NCI-H2029 treated with DMSO at 0.1 percent for 48 hours (cell line): Measurements from ENCODE around the gene SCN4B.

Source experiments
- DNase-seq: peaks from one replicate; lab custom pipeline; 2025; lab: John Stamatoyannopoulos, UW

The SCN4B gene

DNA sequence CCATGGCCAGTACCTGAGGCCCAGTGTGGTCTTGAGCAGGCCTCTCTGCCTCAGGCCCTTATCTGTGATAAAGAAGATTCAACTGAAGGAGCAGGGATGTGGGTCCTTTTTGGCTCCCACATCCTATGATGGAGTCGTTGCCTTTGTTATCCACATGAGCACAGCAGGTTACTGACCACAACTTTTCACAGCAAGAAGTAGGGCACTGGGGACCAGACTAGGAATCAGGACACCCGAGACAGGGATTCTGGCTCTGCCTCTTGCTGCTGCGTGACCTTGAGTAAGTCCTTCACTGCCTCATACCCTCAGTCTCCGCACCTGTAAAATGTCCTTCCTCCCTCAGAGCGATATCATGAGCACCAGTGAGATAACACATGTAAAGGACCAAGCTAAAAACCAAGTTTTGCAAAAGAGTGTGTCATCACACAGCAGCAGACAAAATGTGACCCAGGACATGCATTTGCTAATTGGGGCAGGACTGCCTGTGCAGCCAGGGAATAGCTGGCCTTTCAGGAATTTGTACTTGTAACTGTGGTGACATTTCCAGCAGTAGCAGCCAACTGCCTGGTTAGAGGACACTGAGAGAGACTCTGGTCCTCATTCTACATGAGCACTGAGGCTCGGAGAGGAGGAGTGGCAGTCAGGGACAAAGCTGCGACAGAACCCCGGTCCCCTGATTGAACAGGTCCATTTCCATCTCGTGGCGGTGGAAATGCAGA, 52.6 kb downstream of the SCN4B start:
- no peak for DNase-seq

DNA sequence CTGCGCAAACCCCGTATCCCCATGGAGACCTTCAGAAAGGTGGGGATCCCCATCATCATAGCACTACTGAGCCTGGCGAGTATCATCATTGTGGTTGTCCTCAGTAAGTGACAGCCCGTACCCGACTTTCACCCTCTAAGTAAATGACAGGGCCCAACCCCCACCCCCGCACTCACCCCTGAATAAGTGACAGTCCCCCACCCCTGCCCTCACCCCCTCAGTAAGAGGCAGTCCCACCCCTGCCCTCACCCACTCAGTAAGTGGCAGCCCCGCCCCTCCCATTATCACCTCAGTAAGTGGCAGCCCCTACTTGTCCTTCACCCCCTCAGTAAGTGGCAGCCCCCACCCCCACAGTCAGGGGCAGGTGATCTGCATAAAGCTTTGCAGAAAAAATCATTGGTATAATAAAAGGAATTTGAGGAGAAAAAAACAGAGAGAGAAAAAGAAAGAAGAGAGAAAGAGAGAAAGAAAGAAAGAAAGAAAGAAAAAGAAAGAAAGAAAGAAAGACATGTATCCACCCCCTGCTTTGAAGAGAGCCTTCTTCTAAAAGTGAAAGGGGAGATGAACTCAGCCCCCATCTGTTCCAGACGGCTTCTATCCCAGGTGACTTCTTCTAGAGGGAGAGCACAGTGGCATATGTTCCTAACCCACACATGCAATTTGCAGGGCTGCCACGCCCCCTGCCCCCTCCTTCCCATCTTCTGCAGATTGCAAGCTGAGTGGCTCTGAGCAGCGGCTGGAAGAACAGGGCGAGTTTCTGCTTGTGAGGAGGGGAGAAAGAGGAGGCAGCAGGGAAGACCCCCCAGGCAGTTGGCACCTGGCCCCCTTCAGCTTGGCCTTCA, 53.4 kb downstream of the SCN4B start:
- no peak for DNase-seq

DNA sequence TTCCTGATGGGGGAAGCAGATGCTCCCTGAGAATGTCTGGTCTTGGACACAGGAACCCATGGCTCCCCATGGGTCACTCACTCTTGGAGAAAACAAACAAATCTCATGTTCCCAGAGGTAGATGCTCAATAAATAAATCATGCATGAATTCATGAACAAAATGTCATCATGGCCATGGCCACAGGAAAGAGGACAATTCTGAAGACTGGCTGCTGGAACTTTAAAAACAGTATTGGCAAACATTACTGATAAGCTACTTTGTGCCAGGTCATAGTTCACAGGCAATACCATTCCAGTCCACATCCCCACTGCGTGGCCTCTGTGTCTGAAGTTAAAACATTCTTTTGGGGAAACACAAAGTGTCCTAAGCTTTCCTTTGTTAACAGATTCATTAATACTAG, 56.7 kb downstream of the SCN4B start:
- DNase-seq = no peak

DNA sequence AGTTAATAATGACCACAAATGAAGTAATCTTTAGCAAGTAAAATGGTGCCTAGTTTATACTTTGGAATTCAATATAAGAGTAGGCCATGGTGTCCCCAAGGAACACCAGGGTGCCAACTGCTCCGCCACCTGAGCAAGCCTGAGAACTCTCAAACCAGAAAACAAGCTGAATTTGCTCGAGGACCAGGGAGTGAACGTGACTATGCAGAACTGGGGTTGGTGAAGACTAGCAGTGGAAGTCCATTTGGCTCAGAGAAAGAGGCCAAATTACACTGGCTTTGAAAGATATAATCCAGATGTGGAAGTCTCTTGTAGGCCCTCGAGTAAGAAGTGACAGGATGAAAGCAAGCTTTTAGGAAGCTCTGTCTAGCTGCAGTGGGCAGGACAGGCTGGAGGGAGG, 57.1 kb downstream of the SCN4B start:
- no peak for DNase-seq

DNA sequence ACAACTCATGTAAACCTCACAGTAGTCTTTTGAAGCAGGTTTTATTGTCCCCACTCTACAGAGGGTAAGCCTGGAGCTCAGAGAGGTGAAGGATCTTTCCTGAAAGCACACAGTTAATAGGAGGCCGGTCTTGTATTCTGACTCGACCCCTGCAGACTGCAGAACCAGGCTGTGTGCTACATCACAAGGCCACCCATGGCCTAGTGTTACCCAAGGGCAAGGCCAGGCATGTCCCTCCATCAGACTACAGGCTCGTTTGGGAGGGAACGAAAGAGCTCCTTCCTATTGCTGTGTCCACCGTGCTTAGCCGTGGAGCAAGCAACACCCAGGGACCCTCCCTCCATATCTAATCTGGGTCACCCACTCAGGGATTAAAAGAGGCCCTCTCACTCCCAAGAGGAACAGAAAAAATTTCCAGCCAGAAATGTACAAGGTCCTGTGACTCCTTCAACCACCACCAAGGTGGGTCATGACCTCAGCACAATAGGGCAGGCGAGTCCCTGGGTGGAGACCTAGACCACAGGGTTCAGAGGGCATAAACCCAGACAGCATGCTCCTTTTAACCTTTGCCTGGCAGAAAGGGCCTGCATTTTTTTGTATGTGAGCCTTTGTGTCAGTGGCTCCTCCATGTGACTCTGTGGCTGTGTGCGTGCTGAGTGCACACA, 59.6 kb downstream of the SCN4B start:
- DNase-seq = no peak

DNA sequence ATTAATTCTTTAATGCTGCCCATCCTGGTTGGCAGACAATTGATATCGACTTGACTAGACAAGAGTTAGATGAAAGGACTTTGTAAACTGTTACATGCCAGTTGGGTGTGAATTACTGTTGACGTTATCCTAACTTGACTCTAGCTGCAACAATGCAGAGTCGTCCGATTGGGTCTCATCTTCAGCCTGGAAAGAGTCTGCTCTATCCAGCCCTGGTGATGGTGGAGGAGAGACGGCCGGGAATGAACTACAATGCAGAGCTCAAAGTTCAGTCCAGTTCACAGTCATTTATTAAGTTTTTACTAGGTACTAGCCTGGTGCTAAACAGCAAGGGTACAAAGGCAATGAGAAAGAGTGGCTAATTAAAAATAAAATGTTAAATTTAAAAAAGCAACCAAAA, 60.9 kb downstream of the SCN4B start:
- DNase-seq = no peak

DNA sequence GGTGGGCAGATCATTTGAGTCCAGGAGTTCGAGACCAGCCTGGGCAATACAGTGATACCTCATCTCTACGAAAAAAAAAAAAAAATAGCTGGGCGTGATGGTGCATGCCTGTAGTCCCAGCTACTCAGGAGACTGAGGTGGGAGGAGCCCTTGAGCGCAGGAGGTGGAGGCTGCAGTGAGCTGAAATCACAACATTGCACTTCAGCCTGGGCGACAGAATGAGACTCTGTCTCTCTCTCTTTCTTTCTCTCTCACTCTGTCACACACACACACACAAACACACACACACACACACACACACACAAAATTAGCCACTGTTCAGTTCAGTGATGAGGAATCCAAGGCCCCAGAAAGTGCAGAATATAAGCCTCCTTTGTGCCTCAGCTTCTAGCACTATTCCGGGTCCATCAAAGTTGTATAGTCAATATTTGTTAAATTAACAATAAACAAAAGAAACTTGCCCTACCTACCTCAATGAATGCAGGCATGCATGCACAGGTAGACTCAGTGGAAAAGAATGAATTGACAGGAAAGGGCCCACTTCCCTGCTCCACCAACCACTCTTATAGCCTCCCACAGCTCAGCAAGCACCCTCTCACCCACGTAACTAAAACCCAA, 62.0 kb downstream of the SCN4B start:
- DNase-seq = no peak

DNA sequence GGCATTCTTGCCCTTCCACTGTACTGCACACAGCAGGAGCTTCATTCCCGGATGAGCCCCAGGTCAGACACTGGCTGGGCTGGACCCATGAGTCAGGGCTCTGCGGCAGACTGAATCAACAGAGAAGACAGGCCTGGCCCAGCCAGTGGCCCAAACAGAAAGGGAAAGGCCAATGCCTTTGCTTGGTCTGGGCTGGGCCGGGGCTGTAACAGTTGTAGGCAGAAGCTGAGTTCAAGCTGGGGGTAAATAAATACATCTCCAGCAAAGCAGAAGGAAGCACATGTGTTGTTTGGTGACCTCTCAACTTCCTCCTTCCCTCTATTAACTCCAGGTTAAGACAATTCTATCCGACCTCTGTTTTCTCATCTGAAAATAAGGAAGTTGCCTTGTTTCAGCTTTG, 64.1 kb downstream of the SCN4B start:
- no peak for DNase-seq

DNA sequence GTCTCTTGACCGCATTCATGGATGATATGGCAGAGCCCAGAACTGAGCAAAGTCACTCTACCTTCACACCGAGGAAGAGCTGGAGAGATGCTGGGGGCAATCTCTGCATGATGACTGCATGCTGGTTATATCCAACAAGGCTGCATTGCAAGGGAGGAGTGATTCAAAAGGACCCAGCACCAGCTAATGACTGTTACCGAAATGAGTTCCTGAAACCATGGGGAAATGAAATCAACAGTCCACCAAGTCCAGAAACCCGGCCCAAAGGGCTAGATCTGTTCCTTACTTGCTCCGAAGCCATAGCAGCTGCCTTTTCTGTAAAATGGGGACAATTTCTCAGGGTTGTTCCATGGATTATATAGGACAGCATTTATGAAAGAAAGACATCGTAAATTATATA, 64.7 kb downstream of the SCN4B start:
- DNase-seq = no peak

DNA sequence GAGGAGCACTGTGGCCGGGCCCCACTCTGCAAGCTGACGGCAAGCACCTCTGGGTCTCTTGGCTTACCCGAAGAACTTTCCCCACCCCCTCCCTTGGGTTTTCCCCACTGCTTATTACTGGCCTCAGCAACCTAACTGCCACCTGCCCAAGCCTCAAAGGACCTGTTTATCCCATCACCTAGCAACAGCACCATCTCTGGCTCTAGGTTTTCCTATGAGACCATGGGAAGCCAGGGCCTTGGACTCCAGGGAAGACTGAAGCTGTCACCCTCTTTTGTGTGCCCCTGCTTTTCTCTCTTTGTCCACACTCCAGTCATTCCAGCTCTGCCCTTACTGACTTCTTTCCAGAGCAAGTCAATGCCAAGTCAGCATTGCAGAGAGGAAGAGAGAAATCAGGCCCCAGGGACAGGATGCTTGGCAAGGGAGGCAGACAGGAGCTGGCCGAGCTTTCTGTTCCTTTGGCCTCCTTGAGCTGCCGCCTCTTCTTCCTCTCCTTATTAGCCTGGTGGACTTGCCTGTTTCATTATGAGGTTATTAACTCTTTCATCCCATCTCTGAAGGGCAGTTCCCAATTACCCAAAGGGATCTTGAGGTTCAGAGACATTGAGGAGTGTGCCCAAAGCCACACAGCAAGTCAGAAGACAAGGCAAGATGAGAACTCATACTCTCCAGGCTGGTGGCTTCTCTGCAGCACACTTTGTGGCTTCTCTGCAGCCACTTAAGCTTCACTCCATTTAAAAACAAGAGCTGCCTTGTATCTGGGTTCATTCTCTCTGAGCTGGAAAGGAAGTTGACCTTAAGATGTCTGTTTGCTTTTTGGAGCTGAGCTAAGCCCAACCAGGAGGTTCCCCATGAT, 65.5 kb downstream of the SCN4B start, which contains the start of gene SMIM35:
SMIM35 (minus strand) TSS at position 51 of the 856 bp plus-strand sequence. CDS start 206 bp downstream, outside the sequence.
- no peak for DNase-seq

DNA sequence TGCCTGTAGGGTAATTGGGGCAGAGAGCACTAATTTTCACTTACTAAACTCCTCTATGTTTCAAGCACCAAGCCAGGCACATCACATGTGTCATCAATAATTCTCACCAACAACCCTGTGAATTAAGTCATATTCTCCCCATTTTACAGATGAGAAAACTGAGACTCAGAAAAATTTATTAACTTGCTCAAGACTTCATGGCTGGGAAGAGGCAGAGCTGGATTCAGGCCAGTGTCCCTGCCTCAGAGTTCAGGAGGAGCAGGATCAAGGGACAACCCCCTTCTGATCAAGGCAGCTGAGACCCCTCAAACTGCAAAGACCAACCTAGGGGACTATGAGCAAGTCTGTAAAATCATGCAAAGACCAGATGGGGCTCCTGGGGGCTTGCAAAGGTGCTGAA, 68.0 kb downstream of the SCN4B start:
- DNase-seq = no peak

DNA sequence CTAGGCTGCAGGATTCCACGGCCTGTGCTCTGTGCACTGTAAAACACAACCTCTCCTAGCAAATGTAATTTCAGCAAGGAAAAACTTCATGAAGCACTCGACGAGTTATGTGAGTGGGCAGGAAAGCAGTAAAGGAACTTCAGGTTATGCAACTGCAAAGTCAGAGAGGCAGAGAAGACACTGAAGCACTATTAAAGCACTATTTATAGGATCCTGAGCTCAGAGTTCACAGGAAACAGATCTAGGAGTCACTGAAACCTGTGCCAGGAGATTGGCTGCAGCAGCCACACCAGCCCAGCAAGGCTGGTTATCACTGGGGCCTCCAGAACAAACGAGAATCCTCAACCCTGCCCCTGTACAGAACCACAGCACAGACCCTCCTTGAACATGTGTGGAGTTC, 68.4 kb downstream of the SCN4B start:
- DNase-seq = no peak
